Nephron progenitor cell (in vitro differentiated cells): Measurements from ENCODE around the gene RAB28.

Experiments used
- DNase-seq: peaks from one replicate; pipeline ENCODE4 v3.0.0; 2021
- H3K27ac Mint-ChIP-seq: 2 replicates; pipeline ENCODE4 v1.8.0; 2021; ENCODE audit warnings: mild to moderate bottlenecking, moderate library complexity, mixed read lengths
- H3K27me3 Mint-ChIP-seq: 2 replicates; pipeline ENCODE4 v1.8.0; 2021; ENCODE audit warnings: mild to moderate bottlenecking, low read depth, mixed read lengths; ENCODE audit not compliant: poor library complexity
- H3K36me3 Mint-ChIP-seq: 2 replicates; pipeline ENCODE4 v1.8.0; 2021; ENCODE audit warnings: low read depth, mixed read lengths
- H3K4me1 Mint-ChIP-seq: 2 replicates; pipeline ENCODE4 v1.8.0; 2021; ENCODE audit warnings: mixed read lengths
- H3K4me3 Mint-ChIP-seq: 2 replicates; pipeline ENCODE4 v1.8.0; 2021; ENCODE audit warnings: mild to moderate bottlenecking, moderate library complexity, mixed read lengths
- H3K9me3 Mint-ChIP-seq: 2 replicates; pipeline ENCODE4 v1.8.0; 2021; ENCODE audit warnings: mild to moderate bottlenecking, moderate library complexity, mixed read lengths
- CTCF ChIP-seq: fragments of 200-600 bp; sonication (generic); IDR thresholded peaks from 2 replicates; pipeline ENCODE4 v1.5.0; 2021; ENCODE audit warnings: antibody characterized with exemption

Gene RAB28

DNA sequence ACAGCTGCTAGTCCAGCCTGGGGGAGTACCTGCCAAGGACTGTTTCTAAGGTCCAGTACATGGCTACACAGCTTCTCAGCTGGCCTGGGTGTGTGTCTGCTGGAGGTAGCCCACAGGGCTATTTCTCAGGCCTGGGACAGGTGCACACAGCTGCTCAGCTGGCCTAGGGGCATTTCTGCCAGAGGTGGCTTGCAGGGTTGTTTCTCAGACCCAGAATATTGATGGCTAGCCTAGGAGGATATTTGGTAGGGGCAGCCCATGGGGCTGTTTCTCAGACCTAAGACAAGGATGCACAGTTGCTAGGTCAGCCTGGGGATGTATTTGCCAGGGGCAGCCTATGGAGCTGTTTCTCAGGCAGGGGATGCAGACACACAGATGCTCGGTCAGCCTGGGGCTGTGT is 29.4 kb downstream of the RAB28 start:
- no peak overlapping the region for H3K4me3 Mint-ChIP-seq
- TF ChIP-seq CTCF = no peak
- no peak overlapping the region for H3K27ac Mint-ChIP-seq
- peaks cover 4% of the 10 kb centered on the region for H3K27me3 Mint-ChIP-seq
- H3K36me3 Mint-ChIP-seq = peaks cover 70% of the 10 kb centered on the region
- H3K4me1 Mint-ChIP-seq = no peaks in the 10 kb centered on the region
- no peak for DNase-seq
- H3K9me3 Mint-ChIP-seq = peaks cover 25% of the 10 kb centered on the region

DNA sequence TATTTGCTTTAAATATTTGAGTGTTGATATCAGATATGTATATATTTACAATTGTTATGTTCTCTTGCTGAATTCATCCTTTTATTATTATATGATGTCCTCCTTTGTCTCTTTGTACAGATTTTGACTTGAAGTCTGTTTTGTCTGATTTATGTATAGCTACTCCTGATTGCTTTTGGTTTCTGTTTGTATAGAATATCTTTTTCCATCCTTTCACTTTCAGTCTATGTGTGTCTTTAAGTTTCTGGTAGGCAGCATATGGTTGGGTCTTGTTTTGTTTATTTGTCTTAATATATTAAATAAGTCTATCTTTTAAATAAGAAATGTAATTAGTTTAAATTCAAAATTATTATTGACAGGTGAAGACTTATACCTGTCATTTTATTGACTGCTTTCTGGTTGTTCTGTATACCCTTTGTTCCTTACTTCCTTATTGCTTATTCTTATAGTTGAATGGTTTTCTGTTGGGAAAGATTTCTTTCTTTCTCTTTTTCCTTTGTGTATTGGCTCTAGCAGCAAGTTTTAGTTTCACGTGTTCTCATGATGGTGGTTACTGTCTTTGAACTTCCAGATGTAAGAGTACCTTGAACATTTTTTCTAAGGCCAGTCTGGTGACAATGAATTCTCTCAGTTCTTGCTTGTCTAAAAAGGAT is 31.1 kb downstream of the RAB28 start:
- peaks cover 58% of the 10 kb centered on the region for H3K36me3 Mint-ChIP-seq
- no peak for DNase-seq
- H3K27me3 Mint-ChIP-seq = peaks cover 4% of the 10 kb centered on the region
- no peaks in the 10 kb centered on the region for H3K4me1 Mint-ChIP-seq
- no peak overlapping the region for H3K4me3 Mint-ChIP-seq
- TF ChIP-seq CTCF = no peak
- H3K9me3 Mint-ChIP-seq = peaks cover 25% of the 10 kb centered on the region
- H3K27ac Mint-ChIP-seq = no peak overlapping the region

- Mint-ChIP-seq H3K36me3 (peaks cover 42% of the 10 kb centered on the region), H3K4me3 (no peak overlapping the region), H3K4me1 (peaks cover 20% of the 10 kb centered on the region), H3K9me3 (peaks cover 35% of the 10 kb centered on the region), H3K27ac (no peak overlapping the region), H3K27me3 (peaks cover 4% of the 10 kb centered on the region)
- no peak for DNase-seq
- TF ChIP-seq CTCF = no peak
Observed at GRCh38 chr4:13449590-13449989, 34.5 kb downstream of the RAB28 start.

GRCh38 chr4:13445841-13446790 is 38.0 kb downstream of the RAB28 start:
- Mint-ChIP-seq H3K9me3 (peaks cover 17% of the 10 kb centered on the region), H3K4me1 (peaks cover 31% of the 10 kb centered on the region), H3K36me3 (peaks cover 26% of the 10 kb centered on the region), H3K4me3 (peak overlapping the region; percentile 61), H3K27ac (peak overlapping the region; percentile 34), H3K27me3 (no peaks in the 10 kb centered on the region)
- peak; percentile 56 for DNase-seq
- TF ChIP-seq CTCF = no peak

DNA sequence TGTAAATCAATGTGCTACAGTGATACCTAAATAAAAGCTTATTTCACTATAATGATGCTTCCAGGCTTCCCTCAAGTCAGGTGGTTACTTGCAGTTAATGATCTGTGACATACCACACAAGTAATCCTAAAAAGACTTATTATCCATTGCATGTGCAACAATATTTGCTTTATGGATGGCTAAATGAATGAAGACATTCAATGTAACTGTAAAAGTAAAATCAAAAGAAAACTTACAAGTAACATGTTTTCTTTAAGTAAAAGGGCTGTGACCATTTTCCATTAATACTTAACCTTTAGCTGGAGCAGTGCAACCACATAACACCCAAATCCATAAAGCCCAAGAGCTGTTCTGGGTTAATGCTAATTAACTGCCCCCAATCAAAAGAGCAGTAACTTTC is 42.6 kb downstream of the RAB28 start:
- TF ChIP-seq CTCF = no peak
- Mint-ChIP-seq H3K4me1 (peaks cover 28% of the 10 kb centered on the region), H3K27ac (peak overlapping the region; percentile 62), H3K36me3 (peaks cover 64% of the 10 kb centered on the region), H3K27me3 (no peaks in the 10 kb centered on the region), H3K9me3 (peaks cover 49% of the 10 kb centered on the region), H3K4me3 (no peak overlapping the region)
- no peak for DNase-seq
